HG03575 (cell line): Measurements from ENCODE around the gene SERINC5.
"Not testable (repeated sequence)": the region's sequence is repeated elsewhere in the genome, so short reads cannot be mapped to it uniquely, and the experiment has no call there.

Source experiments
- ATAC-seq: cut with Tn5 transposase; IDR thresholded peaks from one replicate; pipeline ENCODE4 v1.9.1; 2021; ENCODE audit not compliant: unreplicated experiment, insufficient number of reproducible peaks, low FRiP score; ENCODE audit errors: extremely low read depth

Gene SERINC5

GRCh38 chr5:80184235-80185023 is 71.4 kb downstream of the SERINC5 start:
- ATAC-seq, result no peak

- not testable (repeated sequence) for ATAC-seq
Observed at GRCh38 chr5:80183728-80184234, 72.1 kb downstream of the SERINC5 start.

GRCh38 chr5:80182809-80183580 is 72.9 kb downstream of the SERINC5 start:
- ATAC-seq, result no peak

GRCh38 chr5:80181618-80182211 is 74.1 kb downstream of the SERINC5 start:
- ATAC-seq, result no peak

- no peak for ATAC-seq
Observed at GRCh38 chr5:80177236-80177635, 78.6 kb downstream of the SERINC5 start.

GRCh38 chr5:80175337-80175736 is 80.5 kb downstream of the SERINC5 start:
- no peak for ATAC-seq

GRCh38 chr5:80174790-80175189 is 81.1 kb downstream of the SERINC5 start:
- ATAC-seq, result no peak

- no peak for ATAC-seq
Observed at GRCh38 chr5:80172067-80172695, 83.7 kb downstream of the SERINC5 start.

- ATAC-seq, result no peak
Observed at GRCh38 chr5:80170117-80170535, 85.7 kb downstream of the SERINC5 start.

- no peak for ATAC-seq
Observed at GRCh38 chr5:80168388-80169028, 87.3 kb downstream of the SERINC5 start.

GRCh38 chr5:80165452-80165851 is 90.4 kb downstream of the SERINC5 start:
- no peak for ATAC-seq

- no peak for ATAC-seq
Observed at GRCh38 chr5:80161165-80161564, 94.7 kb downstream of the SERINC5 start.

- no peak for ATAC-seq
Observed at GRCh38 chr5:80160242-80160641, 95.6 kb downstream of the SERINC5 start.

GRCh38 chr5:80159133-80159815 is 96.6 kb downstream of the SERINC5 start:
- no peak for ATAC-seq

GRCh38 chr5:80156156-80156555 is 99.7 kb downstream of the SERINC5 start:
- ATAC-seq, result no peak

GRCh38 chr5:80154749-80155148 is 101.1 kb downstream of the SERINC5 start:
- ATAC-seq, result no peak

- ATAC-seq, result not testable (repeated sequence)
Observed at GRCh38 chr5:80154289-80154688, 101.6 kb downstream of the SERINC5 start.

- ATAC-seq, result no peak
Observed at GRCh38 chr5:80153586-80154126, 102.2 kb downstream of the SERINC5 start.
